SH-SY5Y (cell line): ENCODE data around the gene OBSL1.
A peak's percentile ranks its signal among the peaks of the same experiment; 100 is the strongest.

ENCODE experiments used
- GATA2 ChIP-seq: IDR thresholded peaks from 2 replicates; pipeline ENCODE4 v1.6.1; 2011; ENCODE audit warnings: mild to moderate bottlenecking, low read depth, low read length
- GATA3 ChIP-seq: IDR thresholded peaks from 2 replicates; pipeline ENCODE4 v1.6.1; 2011; ENCODE audit warnings: low read depth, mild to moderate bottlenecking, low read length, moderate library complexity

DNA sequence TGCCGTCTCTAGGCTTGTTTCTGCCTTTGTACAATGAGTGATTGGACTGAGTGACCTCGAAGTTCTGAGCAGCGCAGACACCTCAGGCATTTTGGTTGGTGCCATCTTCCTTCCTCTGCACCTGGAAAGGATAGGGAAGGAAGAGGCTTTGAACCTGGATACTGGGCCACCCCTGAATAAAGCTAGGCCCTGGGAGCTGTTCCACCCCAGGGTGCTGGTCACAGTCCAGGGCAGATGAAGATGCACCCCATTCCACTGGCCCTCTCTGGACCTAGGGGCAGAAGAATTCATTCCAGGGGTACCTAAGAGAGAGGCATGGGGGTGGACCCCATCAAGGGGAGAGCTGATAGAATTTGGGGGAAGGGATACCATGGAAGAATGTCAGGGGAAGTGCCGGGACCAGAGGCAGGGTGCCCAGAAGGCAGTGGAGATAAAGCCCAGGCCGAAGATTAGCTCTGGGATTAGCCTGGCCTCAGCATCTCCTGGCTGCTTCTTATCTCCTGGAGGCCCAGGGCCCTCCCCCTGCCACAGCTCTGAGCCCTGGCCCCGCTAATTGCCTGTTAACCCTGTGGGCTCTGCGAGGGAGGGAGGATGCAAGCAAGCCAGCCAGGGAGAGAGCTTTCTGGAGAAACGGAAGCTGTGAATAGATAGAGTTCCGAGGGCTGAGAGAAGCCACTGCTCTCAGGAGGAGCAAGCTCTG lies 45.7 kb downstream of the OBSL1 start:
- TF ChIP-seq GATA3 (no peak), GATA2 (peak; percentile 98)
